Panc1 (cell line): Measurements from ENCODE around the gene CDH23. TPM values are rescaled to one million over a fixed set of nuclear protein-coding genes. Genes with fewer than 3 reads are reported as not detected.

ENCODE experiments used
- ATAC-seq: fragments of 200-7000 bp; cut with Tn5 transposase; 2 replicates; pipeline ENCODE4 v1.9.1; 2020; ENCODE audit warnings: mild to moderate bottlenecking, moderate library complexity
- BruUV-seq: library from RNA; stranded (reverse); fragments of 400-500 nt; replicated peaks from 2 replicates; lab custom pipeline; 2021; lab: Mats Ljungman, UMichigan
- CTCF ChIA-PET: fragments of 300-600 bp; sonication (Branson Sonifier 250); formaldehyde crosslinking; loops from one replicate; lab custom pipeline; 2022; ENCODE audit warnings: antibody characterized with exemption; lab: Charles Lee
- POLR2A ChIA-PET: fragments of 300-600 bp; sonication (Branson Sonifier 250); formaldehyde crosslinking; loops from one replicate; lab custom pipeline; 2022; ENCODE audit warnings: antibody characterized with exemption; lab: Charles Lee
- DNase-seq: peaks from one replicate; pipeline ENCODE4 v3.0.0-alpha.2; 2010; ENCODE audit warnings: low read depth, low spot score
- H3K27ac ChIP-seq: 2 replicates; pipeline ENCODE4 v1.5.1; 2011; ENCODE audit warnings: mild to moderate bottlenecking, low read length, inconsistent platforms
- H3K27me3 ChIP-seq: fragments of 200-500 bp; sonication (Bioruptor generic); 2 replicates; pipeline ENCODE4 v1.6.0; 2014; ENCODE audit warnings: low read length, inconsistent platforms; ENCODE audit not compliant: control insufficient read depth, insufficient read depth
- H3K36me3 ChIP-seq: fragments of 200-500 bp; sonication (Bioruptor generic); 2 replicates; pipeline ENCODE4 v1.5.1; 2014; ENCODE audit warnings: inconsistent platforms, mild to moderate bottlenecking, low read length, moderate library complexity; ENCODE audit not compliant: control insufficient read depth, insufficient read depth
- H3K4me1 ChIP-seq: 2 replicates; pipeline ENCODE4 v1.5.1; 2011; ENCODE audit warnings: inconsistent platforms, mild to moderate bottlenecking, low read length, moderate library complexity; ENCODE audit not compliant: control insufficient read depth, insufficient read depth
- H3K4me3 ChIP-seq, 2 experiments: 2 replicates each; pipeline ENCODE4 v1.5.1; 2011 to 2012; ENCODE audit warnings: low read depth in 2 of 2, low read length in 2 of 2, mild to moderate bottlenecking in 2 of 2, inconsistent platforms in 1 of 2, moderate library complexity in 1 of 2
- H3K9me3 ChIP-seq: fragments of 200-500 bp; sonication (Bioruptor generic); 2 replicates; pipeline ENCODE4 v1.5.1; 2014; ENCODE audit warnings: low read depth, mild to moderate bottlenecking, inconsistent platforms, low read length, moderate library complexity; ENCODE audit not compliant: control insufficient read depth, insufficient read depth
- POLR2AphosphoS5 ChIP-seq: IDR thresholded peaks from 2 replicates; pipeline ENCODE4 v1.6.1; 2012; ENCODE audit warnings: mild to moderate bottlenecking, low read depth, low read length, moderate library complexity
- SIN3A ChIP-seq: IDR thresholded peaks from 2 replicates; pipeline ENCODE4 v1.6.1; 2012; ENCODE audit warnings: low read depth, mild to moderate bottlenecking, low read length, moderate library complexity, borderline replicate concordance; ENCODE audit not compliant: insufficient read depth
- TCF7L2 ChIP-seq: IDR thresholded peaks from 2 replicates; pipeline ENCODE4 v1.6.1; 2011; ENCODE audit warnings: mild to moderate bottlenecking, low read depth, low read length, inconsistent platforms
- in situ Hi-C: cut with HindIII; loops from 2 replicates; pipeline ENCODE4 v1.10.0; 2016; ENCODE audit warnings: low sequenced_read_pairs, low pct_unique_long_range_greater_than_20kb
- intact Hi-C: fragments of 100-400 bp; cut with micrococcal nuclease; formaldehyde crosslinking; loops from one replicate; pipeline ENCODE4 v1.10.0; 2022; ENCODE audit not compliant: unreplicated experiment
- total RNA-seq: library from RNA; stranded (reverse); gene quantifications from one replicate; pipeline ENCODE4 v1.2.1, GENCODE V29; 2021; ENCODE audit not compliant: unreplicated experiment
- TF ChIP-seq, protein P1 (sequence below): fragments of 450-650 bp; IDR thresholded peaks from 2 replicates; pipeline ENCODE4 v1.5.1; 2017; ENCODE audit warnings: mild to moderate bottlenecking
- TF ChIP-seq, protein P2 (sequence below), 2 experiments: IDR thresholded peaks; 2 replicates each; pipeline ENCODE4 v1.6.1; 2011 to 2012; ENCODE audit warnings: low read depth in 2 of 2, control low read depth in 1 of 2, low read length in 1 of 2, mild to moderate bottlenecking in 1 of 2, moderate library complexity in 1 of 2; ENCODE audit not compliant: insufficient read depth in 1 of 2

The CDH23 gene
- total RNA-seq, 1 experiment from 2014 or later: 2.7 TPM

DNA sequence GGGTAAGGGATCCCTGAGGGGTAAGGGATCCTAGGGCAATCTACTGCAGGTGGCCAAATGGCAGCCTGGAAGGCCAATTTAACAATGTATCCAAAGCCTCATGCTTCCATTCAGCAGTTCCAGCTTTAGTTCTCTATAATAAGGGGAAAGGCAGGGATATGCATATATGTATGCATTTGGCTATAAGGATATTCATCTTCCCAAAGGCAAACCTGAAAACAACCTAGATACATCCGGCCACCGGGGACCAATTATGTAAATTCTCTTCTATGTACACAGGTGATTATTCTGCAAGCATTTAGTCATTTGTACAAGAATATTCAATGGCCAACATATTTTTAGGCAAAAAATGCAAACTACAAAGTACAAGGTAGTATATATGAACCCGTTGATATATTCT, 427.6 kb downstream of the CDH23 start:
- no peak overlapping the region for H3K27ac ChIP-seq
- no peaks in the 10 kb centered on the region for H3K9me3 ChIP-seq
- TF ChIP-seq, protein P1, sequence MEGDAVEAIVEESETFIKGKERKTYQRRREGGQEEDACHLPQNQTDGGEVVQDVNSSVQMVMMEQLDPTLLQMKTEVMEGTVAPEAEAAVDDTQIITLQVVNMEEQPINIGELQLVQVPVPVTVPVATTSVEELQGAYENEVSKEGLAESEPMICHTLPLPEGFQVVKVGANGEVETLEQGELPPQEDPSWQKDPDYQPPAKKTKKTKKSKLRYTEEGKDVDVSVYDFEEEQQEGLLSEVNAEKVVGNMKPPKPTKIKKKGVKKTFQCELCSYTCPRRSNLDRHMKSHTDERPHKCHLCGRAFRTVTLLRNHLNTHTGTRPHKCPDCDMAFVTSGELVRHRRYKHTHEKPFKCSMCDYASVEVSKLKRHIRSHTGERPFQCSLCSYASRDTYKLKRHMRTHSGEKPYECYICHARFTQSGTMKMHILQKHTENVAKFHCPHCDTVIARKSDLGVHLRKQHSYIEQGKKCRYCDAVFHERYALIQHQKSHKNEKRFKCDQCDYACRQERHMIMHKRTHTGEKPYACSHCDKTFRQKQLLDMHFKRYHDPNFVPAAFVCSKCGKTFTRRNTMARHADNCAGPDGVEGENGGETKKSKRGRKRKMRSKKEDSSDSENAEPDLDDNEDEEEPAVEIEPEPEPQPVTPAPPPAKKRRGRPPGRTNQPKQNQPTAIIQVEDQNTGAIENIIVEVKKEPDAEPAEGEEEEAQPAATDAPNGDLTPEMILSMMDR: no peak
- no peak; the same call in 1 of the 2 replicates for TF ChIP-seq POLR2AphosphoS5
- no peak for TF ChIP-seq SIN3A
- TF ChIP-seq, protein P2, sequence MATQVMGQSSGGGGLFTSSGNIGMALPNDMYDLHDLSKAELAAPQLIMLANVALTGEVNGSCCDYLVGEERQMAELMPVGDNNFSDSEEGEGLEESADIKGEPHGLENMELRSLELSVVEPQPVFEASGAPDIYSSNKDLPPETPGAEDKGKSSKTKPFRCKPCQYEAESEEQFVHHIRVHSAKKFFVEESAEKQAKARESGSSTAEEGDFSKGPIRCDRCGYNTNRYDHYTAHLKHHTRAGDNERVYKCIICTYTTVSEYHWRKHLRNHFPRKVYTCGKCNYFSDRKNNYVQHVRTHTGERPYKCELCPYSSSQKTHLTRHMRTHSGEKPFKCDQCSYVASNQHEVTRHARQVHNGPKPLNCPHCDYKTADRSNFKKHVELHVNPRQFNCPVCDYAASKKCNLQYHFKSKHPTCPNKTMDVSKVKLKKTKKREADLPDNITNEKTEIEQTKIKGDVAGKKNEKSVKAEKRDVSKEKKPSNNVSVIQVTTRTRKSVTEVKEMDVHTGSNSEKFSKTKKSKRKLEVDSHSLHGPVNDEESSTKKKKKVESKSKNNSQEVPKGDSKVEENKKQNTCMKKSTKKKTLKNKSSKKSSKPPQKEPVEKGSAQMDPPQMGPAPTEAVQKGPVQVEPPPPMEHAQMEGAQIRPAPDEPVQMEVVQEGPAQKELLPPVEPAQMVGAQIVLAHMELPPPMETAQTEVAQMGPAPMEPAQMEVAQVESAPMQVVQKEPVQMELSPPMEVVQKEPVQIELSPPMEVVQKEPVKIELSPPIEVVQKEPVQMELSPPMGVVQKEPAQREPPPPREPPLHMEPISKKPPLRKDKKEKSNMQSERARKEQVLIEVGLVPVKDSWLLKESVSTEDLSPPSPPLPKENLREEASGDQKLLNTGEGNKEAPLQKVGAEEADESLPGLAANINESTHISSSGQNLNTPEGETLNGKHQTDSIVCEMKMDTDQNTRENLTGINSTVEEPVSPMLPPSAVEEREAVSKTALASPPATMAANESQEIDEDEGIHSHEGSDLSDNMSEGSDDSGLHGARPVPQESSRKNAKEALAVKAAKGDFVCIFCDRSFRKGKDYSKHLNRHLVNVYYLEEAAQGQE (IDR thresholded peaks at IDR 0.05; ENCODE audit: insufficient read depth in 1 of 2, low read depth in 2 of 2, low read length in 1 of 2): no peak
- H3K4me3 ChIP-seq: no peak overlapping the region
- ATAC-seq (no peak), DNase-seq (no peak)
- no peaks in the 10 kb centered on the region for H3K27me3 ChIP-seq
- CTCF ChIA-PET: no interaction called here
- TSS peak; percentile 33 for BruUV-seq
- in situ Hi-C loops (no loop called here), intact Hi-C loops (no loop called here)
- H3K4me1 ChIP-seq: no peaks in the 10 kb centered on the region
- POLR2A ChIA-PET: no interaction called here
- H3K36me3 ChIP-seq: peaks cover 84% of the 10 kb centered on the region

DNA sequence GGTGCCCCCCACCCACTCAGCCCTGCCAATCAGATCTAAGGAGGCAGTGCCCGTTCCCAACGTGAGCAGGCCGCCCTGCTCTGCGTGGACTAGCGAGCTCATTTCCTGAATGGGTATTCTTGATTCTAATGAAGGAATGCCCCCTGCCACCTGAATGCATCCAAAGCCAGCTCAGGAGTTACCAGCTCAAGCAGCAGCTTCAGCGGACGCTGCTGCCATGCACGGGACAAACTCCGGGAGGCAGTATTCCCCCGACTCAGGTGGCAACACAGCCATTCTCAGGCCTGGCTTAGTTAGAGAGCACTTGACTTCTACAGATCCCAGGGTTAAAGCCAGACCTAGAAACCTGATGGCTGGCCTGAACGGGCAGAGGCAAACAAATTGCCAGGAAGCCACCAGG, 428.5 kb downstream of the CDH23 start:
- H3K4me3 ChIP-seq: no peak overlapping the region
- BruUV-seq: no TSS peak
- peaks cover 82% of the 10 kb centered on the region for H3K36me3 ChIP-seq
- H3K9me3 ChIP-seq: no peaks in the 10 kb centered on the region
- no peak for ATAC-seq
- no peaks in the 10 kb centered on the region for H3K4me1 ChIP-seq
- in situ Hi-C loops (no loop called here), intact Hi-C loops (no loop called here)
- peak overlapping the region; percentile 7; the same call in 1 of the 2 replicates for H3K27ac ChIP-seq
- CTCF ChIA-PET: interaction anchor here (0.6 to 1.3 kb wide), 3 partner anchors 11 to 71 kb away, joined by 3 to 7 read pairs (median 4); no protein-coding TSS in a partner anchor
- no peak for DNase-seq
- no peaks in the 10 kb centered on the region for H3K27me3 ChIP-seq
- TF ChIP-seq SIN3A: no peak
- no peak for TF ChIP-seq TCF7L2
- TF ChIP-seq, protein P1: no peak
- no peak for TF ChIP-seq POLR2AphosphoS5
- TF ChIP-seq, protein P2 (IDR thresholded peaks at IDR 0.05; ENCODE audit: insufficient read depth in 1 of 2, low read depth in 2 of 2, low read length in 1 of 2): no peak
- POLR2A ChIA-PET: no interaction called here
